OCI-LY1 (cell line): ENCODE measurements around the gene TMEM53.

Source experiments
- H2AFZ ChIP-seq: fragments of 200-600 bp; sonication (generic), shearing (Covaris generic); 2 replicates; pipeline ENCODE4 v1.6.0; 2014; ENCODE audit warnings: antibody characterized with exemption, mild to moderate bottlenecking, low read length
- H3F3A ChIP-seq: fragments of 200-600 bp; sonication (generic), shearing (Covaris generic); 2 replicates; pipeline ENCODE4 v1.6.0; 2014; ENCODE audit warnings: mild to moderate bottlenecking, antibody characterized with exemption, low read length, moderate library complexity; ENCODE audit not compliant: insufficient read depth
- H3K27ac ChIP-seq: fragments of 200-600 bp; sonication (generic); 2 replicates; pipeline ENCODE4 v1.5.1; 2014; ENCODE audit warnings: low read length, mixed run types, mild to moderate bottlenecking, low read depth; ENCODE audit not compliant: poor library complexity, severe bottlenecking
- H3K27me3 ChIP-seq: fragments of 200-600 bp; sonication (generic); 2 replicates; pipeline ENCODE4 v1.6.0; 2014; ENCODE audit warnings: antibody characterized with exemption, mild to moderate bottlenecking, low read length, moderate library complexity; ENCODE audit not compliant: insufficient read depth
- H3K36me3 ChIP-seq: fragments of 200-600 bp; sonication (generic); 2 replicates; pipeline ENCODE4 v1.6.1; 2014; ENCODE audit warnings: mild to moderate bottlenecking, antibody characterized with exemption, low read length, moderate library complexity, mixed read lengths; ENCODE audit not compliant: insufficient read depth
- H3K4me1 ChIP-seq: fragments of 200-600 bp; sonication (generic); 2 replicates; pipeline ENCODE4 v1.5.1; 2014; ENCODE audit warnings: mild to moderate bottlenecking, low read length, moderate library complexity; ENCODE audit not compliant: insufficient read depth, severe bottlenecking
- H3K4me2 ChIP-seq: fragments of 200-600 bp; sonication (generic), shearing (Covaris generic); 2 replicates; pipeline ENCODE4 v1.6.1; 2014; ENCODE audit warnings: low read length
- H3K4me3 ChIP-seq: fragments of 200-600 bp; sonication (generic); 2 replicates; pipeline ENCODE4 v1.5.1; 2014; ENCODE audit warnings: low read length, low read depth, mild to moderate bottlenecking, mixed read lengths; ENCODE audit not compliant: poor library complexity, severe bottlenecking
- H3K79me2 ChIP-seq: fragments of 200-600 bp; shearing (Covaris generic); 2 replicates; pipeline ENCODE4 v1.6.1; 2016; ENCODE audit warnings: mixed run types, low read length, mixed read lengths; ENCODE audit not compliant: insufficient read depth
- H3K9ac ChIP-seq: fragments of 200-600 bp; sonication (generic), shearing (Covaris generic); 2 replicates; pipeline ENCODE4 v1.6.1; 2014; ENCODE audit warnings: mild to moderate bottlenecking, low read length, mixed read lengths
- H3K9me2 ChIP-seq: fragments of 200-600 bp; sonication (generic), shearing (Covaris generic); 2 replicates; pipeline ENCODE4 v1.6.1; 2014; ENCODE audit warnings: low read depth, mild to moderate bottlenecking, low read length, mixed read lengths
- H3K9me3 ChIP-seq: fragments of 200-600 bp; shearing (Covaris generic); 2 replicates; pipeline ENCODE4 v1.6.1; 2014; ENCODE audit warnings: low read length, mixed read lengths
- H4K20me1 ChIP-seq: fragments of 200-600 bp; sonication (generic), shearing (Covaris generic); 2 replicates; pipeline ENCODE4 v1.6.0; 2016; ENCODE audit warnings: mild to moderate bottlenecking, low read length; ENCODE audit not compliant: insufficient read depth
- EZH2 ChIP-seq: fragments of 200-600 bp; sonication (generic), shearing (Covaris generic); IDR thresholded peaks from 2 replicates; pipeline ENCODE4 v1.8.0; 2017; ENCODE audit warnings: borderline replicate concordance, mixed run types, mild to moderate bottlenecking, antibody characterized with exemption, low read length, moderate library complexity, mixed read lengths
- TF ChIP-seq, protein P1 (sequence below): fragments of 200-600 bp; sonication (generic), shearing (Covaris generic); IDR thresholded peaks from 2 replicates; pipeline ENCODE4 v1.5.1; 2017; ENCODE audit warnings: mild to moderate bottlenecking, antibody characterized with exemption, low read length, moderate library complexity, mixed read lengths

The TMEM53 gene

DNA sequence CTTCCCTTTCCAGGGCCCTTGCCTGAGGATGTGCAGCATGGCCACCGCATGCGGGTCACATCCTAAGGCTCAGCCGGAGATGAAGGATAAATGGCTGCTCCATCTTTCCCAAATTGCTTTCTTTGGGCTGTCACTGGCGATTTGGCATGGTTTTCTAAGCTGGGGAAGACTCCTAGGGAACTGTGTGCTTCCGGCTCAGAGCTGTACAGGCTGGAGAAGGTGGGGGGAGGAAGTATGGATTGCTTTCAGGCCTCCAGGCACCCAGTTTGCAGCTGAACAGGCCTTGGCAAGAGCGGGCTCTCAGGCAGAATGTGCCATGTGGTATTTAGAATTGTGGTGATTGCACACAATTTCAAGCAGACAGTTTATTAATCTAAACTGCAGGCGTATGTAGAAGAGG, 48.9 kb downstream of the TMEM53 start:
- no peaks in the 10 kb centered on the region for H3K27me3 ChIP-seq
- H3K4me3 ChIP-seq = no peak overlapping the region
- no peaks in the 10 kb centered on the region for H4K20me1 ChIP-seq
- TF ChIP-seq, protein P1, sequence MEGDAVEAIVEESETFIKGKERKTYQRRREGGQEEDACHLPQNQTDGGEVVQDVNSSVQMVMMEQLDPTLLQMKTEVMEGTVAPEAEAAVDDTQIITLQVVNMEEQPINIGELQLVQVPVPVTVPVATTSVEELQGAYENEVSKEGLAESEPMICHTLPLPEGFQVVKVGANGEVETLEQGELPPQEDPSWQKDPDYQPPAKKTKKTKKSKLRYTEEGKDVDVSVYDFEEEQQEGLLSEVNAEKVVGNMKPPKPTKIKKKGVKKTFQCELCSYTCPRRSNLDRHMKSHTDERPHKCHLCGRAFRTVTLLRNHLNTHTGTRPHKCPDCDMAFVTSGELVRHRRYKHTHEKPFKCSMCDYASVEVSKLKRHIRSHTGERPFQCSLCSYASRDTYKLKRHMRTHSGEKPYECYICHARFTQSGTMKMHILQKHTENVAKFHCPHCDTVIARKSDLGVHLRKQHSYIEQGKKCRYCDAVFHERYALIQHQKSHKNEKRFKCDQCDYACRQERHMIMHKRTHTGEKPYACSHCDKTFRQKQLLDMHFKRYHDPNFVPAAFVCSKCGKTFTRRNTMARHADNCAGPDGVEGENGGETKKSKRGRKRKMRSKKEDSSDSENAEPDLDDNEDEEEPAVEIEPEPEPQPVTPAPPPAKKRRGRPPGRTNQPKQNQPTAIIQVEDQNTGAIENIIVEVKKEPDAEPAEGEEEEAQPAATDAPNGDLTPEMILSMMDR = no peak
- no peak for TF ChIP-seq EZH2
- H3K9me2 ChIP-seq = no peaks in the 10 kb centered on the region
- H3K9me3 ChIP-seq = no peaks in the 10 kb centered on the region
- no peak overlapping the region for H3K9ac ChIP-seq
- H3K4me1 ChIP-seq = no peaks in the 10 kb centered on the region
- no peak overlapping the region for H3K27ac ChIP-seq
- H3K36me3 ChIP-seq = no peaks in the 10 kb centered on the region
- H2AFZ ChIP-seq = no peak overlapping the region
- H3F3A ChIP-seq = no peaks in the 10 kb centered on the region
- H3K4me2 ChIP-seq = no peak overlapping the region
- no peaks in the 10 kb centered on the region for H3K79me2 ChIP-seq

DNA sequence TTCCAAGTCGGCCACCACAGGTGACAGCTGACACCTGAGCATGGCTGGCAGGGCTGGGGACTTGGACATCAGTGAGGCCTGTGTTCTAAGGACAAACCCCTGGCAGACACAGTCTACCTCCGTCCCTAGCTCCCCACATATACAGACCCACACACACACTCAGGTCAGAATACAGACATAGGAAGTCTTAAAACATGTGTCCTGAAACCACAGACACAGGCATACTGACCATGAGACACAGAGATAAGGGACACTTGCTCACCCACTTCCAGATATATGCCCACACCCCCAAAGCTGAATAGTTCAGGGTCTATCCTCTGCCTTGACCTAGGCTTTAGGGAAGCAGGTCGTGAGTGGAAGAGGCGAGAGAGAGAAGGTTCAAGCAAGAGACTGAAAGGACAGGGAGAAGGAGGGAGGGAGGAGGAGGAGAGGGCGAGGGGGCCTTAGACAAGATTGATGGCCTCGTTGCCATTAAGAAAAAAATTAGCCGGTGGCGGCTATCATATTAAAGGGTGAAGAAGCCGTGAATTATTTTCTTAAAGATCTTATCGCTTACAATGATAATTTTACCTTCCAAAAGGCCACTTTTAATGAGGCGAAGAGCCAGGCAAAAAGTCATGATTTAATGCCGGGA, 49.9 kb downstream of the TMEM53 start:
- no peak overlapping the region for H3K4me2 ChIP-seq
- no peak overlapping the region for H2AFZ ChIP-seq
- H3K4me3 ChIP-seq = no peak overlapping the region
- TF ChIP-seq EZH2 = no peak
- TF ChIP-seq, protein P1 = no peak
- no peak overlapping the region for H3K27ac ChIP-seq
- H3K9ac ChIP-seq = no peak overlapping the region
- no peaks in the 10 kb centered on the region for H3K36me3 ChIP-seq
- H3F3A ChIP-seq = no peaks in the 10 kb centered on the region
- H3K9me3 ChIP-seq = no peaks in the 10 kb centered on the region
- H3K4me1 ChIP-seq = no peaks in the 10 kb centered on the region
- H3K27me3 ChIP-seq = no peaks in the 10 kb centered on the region
- H3K79me2 ChIP-seq = no peaks in the 10 kb centered on the region
- H3K9me2 ChIP-seq = no peaks in the 10 kb centered on the region
- H4K20me1 ChIP-seq = no peaks in the 10 kb centered on the region

DNA sequence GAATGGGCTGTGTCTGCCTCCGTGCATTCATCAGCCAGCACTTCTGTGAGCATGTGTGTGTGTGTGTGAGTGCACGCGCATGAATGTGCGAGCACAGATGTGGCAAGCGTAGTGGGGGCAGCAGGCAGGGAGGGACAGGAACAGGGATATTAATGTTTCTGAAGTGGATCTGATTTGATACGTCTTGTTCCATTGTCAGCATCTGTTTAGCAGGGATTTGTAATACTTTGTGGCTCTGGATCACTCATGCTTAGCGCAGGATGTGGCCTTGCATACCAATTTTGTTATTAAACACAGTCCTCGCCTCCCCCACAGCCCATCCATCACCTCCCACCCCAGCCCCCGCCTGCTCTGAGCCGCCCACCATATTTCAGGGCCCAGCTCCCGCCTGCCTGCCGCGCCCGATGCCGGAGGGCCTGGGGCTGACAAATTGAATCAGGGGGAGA, 52.4 kb downstream of the TMEM53 start:
- Histone ChIP-seq H3K4me2 (no peak overlapping the region), H4K20me1 (no peaks in the 10 kb centered on the region), H3K4me1 (no peaks in the 10 kb centered on the region), H3F3A (no peaks in the 10 kb centered on the region), H3K27ac (no peak overlapping the region), H3K36me3 (no peaks in the 10 kb centered on the region), H3K9ac (no peak overlapping the region), H3K4me3 (no peak overlapping the region), H3K27me3 (no peaks in the 10 kb centered on the region), H2AFZ (no peak overlapping the region), H3K9me3 (no peaks in the 10 kb centered on the region), H3K9me2 (no peaks in the 10 kb centered on the region), H3K79me2 (no peaks in the 10 kb centered on the region)
- TF ChIP-seq EZH2 = no peak
- TF ChIP-seq, protein P1 = no peak
